Mesendoderm (in vitro differentiated cells): Measurements from ENCODE around the gene MAPKAPK3.

Experiments used
- DNase-seq: peaks from one replicate; pipeline ENCODE4 v3.0.0; 2013
- H2AK5ac ChIP-seq: 2 replicates; pipeline ENCODE4 v1.6.1; 2013; ENCODE audit warnings: low read length, inconsistent platforms
- H2BK120ac ChIP-seq: 2 replicates; pipeline ENCODE4 v1.6.1; 2013; ENCODE audit warnings: low read depth, mild to moderate bottlenecking, low read length, moderate library complexity, mixed read lengths
- H2BK15ac ChIP-seq: replicated peaks from 2 replicates; pipeline ENCODE4 v1.6.1; 2013; ENCODE audit warnings: low read depth, mild to moderate bottlenecking, moderate library complexity
- H2BK5ac ChIP-seq: 2 replicates; pipeline ENCODE4 v1.6.1; 2013; ENCODE audit warnings: low read length, inconsistent platforms
- H3K18ac ChIP-seq: 2 replicates; pipeline ENCODE4 v1.6.1; 2013; ENCODE audit warnings: mild to moderate bottlenecking, low read length, mixed read lengths
- H3K23ac ChIP-seq: one replicate; pipeline ENCODE4 v1.6.1; 2013; ENCODE audit warnings: low read length
- H3K27ac ChIP-seq: 2 replicates; pipeline ENCODE4 v1.5.1; 2013; ENCODE audit warnings: low read depth, mild to moderate bottlenecking, inconsistent platforms, low read length, moderate library complexity
- H3K27me3 ChIP-seq: 2 replicates; pipeline ENCODE4 v1.6.1; 2013; ENCODE audit warnings: low read length, control low read depth, mild to moderate bottlenecking, inconsistent platforms; ENCODE audit not compliant: insufficient read depth, poor library complexity
- H3K36me3 ChIP-seq: 2 replicates; pipeline ENCODE4 v1.6.1; 2013; ENCODE audit warnings: low read length, inconsistent platforms; ENCODE audit not compliant: control insufficient read depth, insufficient read depth
- H3K4ac ChIP-seq: one replicate; pipeline ENCODE4 v1.6.1; 2013; ENCODE audit warnings: low read depth, mild to moderate bottlenecking, low read length, moderate library complexity
- H3K4me1 ChIP-seq: 2 replicates; pipeline ENCODE4 v1.6.1; 2013; ENCODE audit warnings: low read depth, low read length, inconsistent platforms; ENCODE audit not compliant: control insufficient read depth
- H3K4me2 ChIP-seq: 2 replicates; pipeline ENCODE4 v1.6.1; 2013; ENCODE audit warnings: low read length
- H3K4me3 ChIP-seq: 2 replicates; pipeline ENCODE4 v1.5.1; 2013; ENCODE audit warnings: mild to moderate bottlenecking, low read length
- H3K56ac ChIP-seq: one replicate; pipeline ENCODE4 v1.6.1; 2013; ENCODE audit warnings: low read length
- H3K79me1 ChIP-seq: 2 replicates; pipeline ENCODE4 v1.6.1; 2013; ENCODE audit warnings: low read length, inconsistent platforms
- H3K79me2 ChIP-seq: 2 replicates; pipeline ENCODE4 v1.6.1; 2013; ENCODE audit warnings: mild to moderate bottlenecking, low read length; ENCODE audit not compliant: control insufficient read depth, insufficient read depth
- H3K9ac ChIP-seq: 2 replicates; pipeline ENCODE4 v1.6.1; 2013; ENCODE audit warnings: low read length, inconsistent platforms
- H4K5ac ChIP-seq: one replicate; pipeline ENCODE4 v1.6.1; 2013; ENCODE audit warnings: low read length
- H4K8ac ChIP-seq: one replicate; pipeline ENCODE4 v1.6.1; 2013; ENCODE audit warnings: low read depth, mild to moderate bottlenecking, control low read depth, low read length, moderate library complexity
- WGBS: extraction: QIAGEN DNeasy Blood & Tissue Kit; methylation state at CpG from one replicate; pipeline ENCODE4 v1.1.7; 2013; ENCODE audit warnings: low lambda C conversion rate, missing lambda C conversion rate; ENCODE audit not compliant: insufficient coverage; ENCODE audit errors: extremely low coverage; 5-methylcytosine and 5-hydroxymethylcytosine counted together

MAPKAPK3 gene

GRCh38 chr3:50649451-50649931 is 32.5 kb downstream of the MAPKAPK3 start:
- Histone ChIP-seq H3K79me1 (no peaks in the 10 kb centered on the region), H4K8ac (no peak overlapping the region), H3K4me1 (peaks cover 21% of the 10 kb centered on the region), H3K4ac (no peak overlapping the region), H3K56ac (peak overlapping the region; percentile 43), H2BK5ac (no peak overlapping the region), H3K4me2 (no peak overlapping the region), H3K18ac (no peak overlapping the region), H4K5ac (no peak overlapping the region), H2AK5ac (no peak overlapping the region), H2BK120ac (no peak overlapping the region), H2BK15ac (no peak overlapping the region), H3K23ac (peak overlapping the region; percentile 33), H3K36me3 (no peaks in the 10 kb centered on the region), H3K9ac (peak overlapping the region; percentile 22), H3K4me3 (no peak overlapping the region), H3K27me3 (no peaks in the 10 kb centered on the region), H3K27ac (no peak overlapping the region), H3K79me2 (no peaks in the 10 kb centered on the region)
- no CpG with 5 or more reads among the region's 8 CpGs for WGBS
- DNase-seq, result peak; percentile 37

- no peak overlapping the region for H2BK15ac ChIP-seq
- no peak overlapping the region for H3K18ac ChIP-seq
- no peak overlapping the region for H4K8ac ChIP-seq
- no peaks in the 10 kb centered on the region for H3K27me3 ChIP-seq
- H3K56ac ChIP-seq, result no peak overlapping the region
- H3K27ac ChIP-seq, result no peak overlapping the region
- no peak overlapping the region for H2AK5ac ChIP-seq
- no peaks in the 10 kb centered on the region for H3K79me1 ChIP-seq
- no peak overlapping the region for H2BK5ac ChIP-seq
- no peaks in the 10 kb centered on the region for H3K36me3 ChIP-seq
- no peak overlapping the region for H3K4me2 ChIP-seq
- no peak overlapping the region for H3K23ac ChIP-seq
- DNase-seq, result no peak
- H4K5ac ChIP-seq, result no peak overlapping the region
- WGBS, result no CpG with 5 or more reads among the region's 1 CpG
- H3K4me1 ChIP-seq, result peaks cover 17% of the 10 kb centered on the region
- H3K9ac ChIP-seq, result no peak overlapping the region
- H3K4me3 ChIP-seq, result no peak overlapping the region
- H3K79me2 ChIP-seq, result no peaks in the 10 kb centered on the region
- H3K4ac ChIP-seq, result no peak overlapping the region
- H2BK120ac ChIP-seq, result no peak overlapping the region
Observed at GRCh38 chr3:50650018-50650417, 33.1 kb downstream of the MAPKAPK3 start.

GRCh38 chr3:50651445-50651844 is 34.5 kb downstream of the MAPKAPK3 start:
- Histone ChIP-seq H3K23ac (no peak overlapping the region), H3K79me1 (no peaks in the 10 kb centered on the region), H3K27ac (no peak overlapping the region), H4K5ac (no peak overlapping the region), H2BK120ac (no peak overlapping the region), H4K8ac (no peak overlapping the region), H3K4me3 (no peak overlapping the region), H3K18ac (no peak overlapping the region), H3K27me3 (no peaks in the 10 kb centered on the region), H2BK15ac (no peak overlapping the region), H3K4ac (no peak overlapping the region), H2AK5ac (no peak overlapping the region), H3K4me2 (no peak overlapping the region), H3K4me1 (peaks cover 9% of the 10 kb centered on the region), H3K79me2 (no peaks in the 10 kb centered on the region), H2BK5ac (no peak overlapping the region), H3K36me3 (no peaks in the 10 kb centered on the region), H3K56ac (no peak overlapping the region), H3K9ac (no peak overlapping the region)
- WGBS, result no CpG with 5 or more reads among the region's 8 CpGs
- no peak for DNase-seq

GRCh38 chr3:50651920-50652529 is 35.1 kb downstream of the MAPKAPK3 start:
- H2BK5ac ChIP-seq, result no peak overlapping the region
- no peaks in the 10 kb centered on the region for H3K27me3 ChIP-seq
- no peak overlapping the region for H3K23ac ChIP-seq
- H4K8ac ChIP-seq, result no peak overlapping the region
- H2BK15ac ChIP-seq, result no peak overlapping the region
- no peaks in the 10 kb centered on the region for H3K36me3 ChIP-seq
- H3K56ac ChIP-seq, result no peak overlapping the region
- DNase-seq, result peak; percentile 34
- no peak overlapping the region for H2AK5ac ChIP-seq
- H4K5ac ChIP-seq, result no peak overlapping the region
- H2BK120ac ChIP-seq, result no peak overlapping the region
- peaks cover 9% of the 10 kb centered on the region for H3K4me1 ChIP-seq
- no peak overlapping the region for H3K9ac ChIP-seq
- H3K79me2 ChIP-seq, result no peaks in the 10 kb centered on the region
- no peak overlapping the region for H3K4ac ChIP-seq
- H3K4me2 ChIP-seq, result no peak overlapping the region
- H3K79me1 ChIP-seq, result no peaks in the 10 kb centered on the region
- no CpG with 5 or more reads among the region's 7 CpGs for WGBS
- no peak overlapping the region for H3K27ac ChIP-seq
- H3K18ac ChIP-seq, result no peak overlapping the region
- H3K4me3 ChIP-seq, result no peak overlapping the region

- no peak overlapping the region for H2AK5ac ChIP-seq
- H2BK5ac ChIP-seq, result no peak overlapping the region
- H4K5ac ChIP-seq, result no peak overlapping the region
- peaks cover 9% of the 10 kb centered on the region for H3K4me1 ChIP-seq
- no peak overlapping the region for H2BK15ac ChIP-seq
- WGBS, result no CpG with 5 or more reads among the region's 2 CpGs
- H3K56ac ChIP-seq, result no peak overlapping the region
- H2BK120ac ChIP-seq, result no peak overlapping the region
- no peaks in the 10 kb centered on the region for H3K36me3 ChIP-seq
- no peaks in the 10 kb centered on the region for H3K79me1 ChIP-seq
- no peak overlapping the region for H3K9ac ChIP-seq
- no peak overlapping the region for H3K23ac ChIP-seq
- no peak overlapping the region for H3K18ac ChIP-seq
- no peak overlapping the region for H3K4me2 ChIP-seq
- no peak overlapping the region for H3K27ac ChIP-seq
- H3K27me3 ChIP-seq, result no peaks in the 10 kb centered on the region
- DNase-seq, result peak; percentile 77
- no peaks in the 10 kb centered on the region for H3K79me2 ChIP-seq
- no peak overlapping the region for H4K8ac ChIP-seq
- H3K4me3 ChIP-seq, result no peak overlapping the region
- H3K4ac ChIP-seq, result no peak overlapping the region
Observed at GRCh38 chr3:50652709-50653108, 35.8 kb downstream of the MAPKAPK3 start.
